HG03139 (cell line): ENCODE data around the gene SUOX.
"Not testable (repeated sequence)": the region's sequence is repeated elsewhere in the genome, so short reads cannot be mapped to it uniquely, and the experiment has no call there.

Experiments
- ATAC-seq: cut with Tn5 transposase; IDR thresholded peaks from one replicate; pipeline ENCODE4 v1.9.1; 2021; ENCODE audit not compliant: unreplicated experiment

Gene SUOX

GRCh38 chr12:55996715-55997534 lies at the start of gene SUOX:
Gene SUOX, plus strand, starts transcription at chr12:55997276. Its CDS starts 4,946 bp downstream, at chr12:56002222.
- ATAC-seq: peak; percentile 95

DNA sequence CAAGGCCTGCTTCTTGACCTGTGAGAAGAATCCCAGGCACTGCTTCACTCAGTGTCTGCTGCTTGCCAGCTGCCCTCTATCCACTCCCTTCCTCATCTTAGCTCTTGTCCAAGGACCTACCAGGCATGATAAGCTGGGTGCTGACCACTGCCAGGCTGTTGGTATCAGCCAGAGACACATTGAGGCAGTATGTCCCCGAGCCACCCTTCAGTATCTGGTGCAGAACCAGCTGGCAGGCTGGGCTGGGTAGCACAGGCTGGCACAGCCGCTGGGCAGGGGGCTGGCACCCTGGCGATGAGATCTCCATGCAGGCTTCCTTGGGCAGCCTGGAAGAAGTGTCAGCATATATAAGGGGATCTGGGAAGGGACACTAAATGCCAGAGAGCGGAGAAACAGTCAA lies 41.7 kb upstream of the SUOX start:
- ATAC-seq: no peak

DNA sequence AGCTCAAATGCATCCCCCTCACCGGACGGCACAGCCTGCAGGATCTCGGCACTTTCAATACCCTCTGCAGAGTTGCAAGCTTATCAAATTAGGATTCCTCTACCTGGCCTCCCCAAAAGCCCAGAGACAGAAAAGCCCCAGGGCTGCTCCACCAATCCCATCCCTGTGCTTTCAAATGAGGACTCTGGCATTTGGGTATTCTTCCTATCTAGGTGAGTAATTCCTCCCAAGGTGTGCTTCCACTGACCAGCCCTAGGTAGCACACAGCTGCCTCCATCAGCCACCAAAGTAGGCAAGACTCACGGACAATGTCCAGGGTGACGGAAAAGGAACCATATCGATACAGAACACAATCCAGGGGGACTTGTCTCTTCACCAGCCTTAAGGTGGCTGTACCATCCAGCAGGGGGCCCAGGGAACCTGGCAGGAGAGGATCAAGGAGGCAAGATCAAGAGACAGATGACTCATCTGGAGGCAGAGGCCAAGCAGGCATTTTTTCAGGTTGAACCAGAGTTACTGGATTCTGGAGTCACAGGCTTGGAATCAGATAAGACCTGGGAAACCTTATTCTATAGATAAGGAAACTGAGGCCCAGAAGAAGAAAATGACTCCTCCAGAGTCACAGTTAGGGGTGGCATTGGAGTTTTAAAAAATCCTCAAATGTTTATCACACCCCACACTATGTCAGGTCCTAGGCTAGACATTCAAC lies 41.1 kb upstream of the SUOX start:
- no peak for ATAC-seq

DNA sequence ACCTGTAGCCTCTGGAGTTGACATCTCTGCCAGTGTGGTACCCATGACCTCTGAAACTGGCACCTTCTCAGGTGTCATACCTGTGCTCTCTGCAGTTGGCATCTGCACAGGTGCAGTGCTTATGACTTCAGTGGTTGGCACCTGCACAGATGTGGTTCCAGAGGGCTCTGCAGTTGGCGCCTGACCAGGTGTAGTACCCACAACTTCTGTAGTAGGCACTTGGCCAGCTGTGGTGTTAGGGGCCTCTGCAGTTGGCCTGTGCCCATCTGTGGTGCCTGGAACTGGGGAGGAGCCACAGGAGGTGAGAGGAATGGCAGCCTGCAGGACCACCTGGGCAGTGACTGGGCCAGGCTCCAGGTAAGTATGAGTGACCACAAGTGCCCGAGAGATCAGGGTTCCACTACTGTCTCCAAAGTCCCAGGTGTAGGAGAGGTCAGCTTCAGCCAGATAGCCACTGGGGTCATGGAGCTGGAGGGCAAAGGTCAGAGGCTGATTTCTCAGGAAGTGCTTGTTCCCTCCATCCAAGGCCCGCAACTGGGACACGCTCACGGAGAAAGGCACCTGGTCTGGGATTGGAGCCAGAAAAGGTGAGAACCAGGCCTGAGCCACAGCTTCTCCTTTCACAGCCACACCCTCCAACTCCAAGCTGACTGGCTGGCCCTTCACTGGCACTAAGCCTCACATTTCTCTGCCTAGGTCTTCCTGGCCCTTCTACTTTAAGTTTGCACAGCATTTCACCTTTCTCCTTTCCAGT lies 39.8 kb upstream of the SUOX start:
- ATAC-seq: no peak

DNA sequence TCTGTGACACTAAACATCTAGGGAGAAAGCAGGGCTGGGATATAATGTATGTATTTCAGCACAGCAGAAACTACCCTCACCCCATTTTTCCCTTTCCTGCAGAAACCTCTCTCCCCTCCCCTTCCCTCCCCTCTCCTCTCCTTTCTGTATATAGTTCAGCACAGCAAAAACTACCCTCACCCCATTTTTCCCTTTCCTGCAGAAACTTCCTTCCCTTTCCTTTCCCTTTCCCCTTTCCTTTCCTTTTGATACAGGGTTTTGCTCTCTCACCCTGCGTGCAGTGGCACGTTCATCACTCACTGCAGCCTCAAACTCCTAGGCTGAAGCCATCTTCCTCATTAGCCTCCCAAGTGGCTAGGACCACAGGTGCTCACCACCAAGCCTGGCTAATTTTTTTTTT lies 33.3 kb upstream of the SUOX start:
- ATAC-seq: no peak

DNA sequence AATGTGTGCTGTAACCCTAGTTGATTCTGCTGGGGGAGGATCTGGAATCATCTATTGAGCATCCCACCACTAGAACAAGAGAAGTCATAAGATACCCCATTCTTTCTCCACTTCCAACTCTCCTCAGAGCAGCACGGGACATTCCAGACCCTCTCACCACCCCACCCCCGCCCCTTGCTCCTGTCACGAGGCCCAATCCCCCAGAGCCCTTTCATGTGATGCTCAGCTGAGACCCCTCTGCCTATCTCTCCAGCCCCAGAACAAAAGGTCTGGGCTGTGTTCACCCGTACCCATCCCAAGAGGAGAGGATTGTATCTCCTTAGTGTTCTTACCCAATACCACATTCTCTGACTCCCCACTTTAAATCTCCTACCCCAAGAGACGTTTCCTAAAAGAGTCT lies 31.8 kb upstream of the SUOX start:
- ATAC-seq: no peak

GRCh38 chr12:55965941-55966407 lies 31.1 kb upstream of the SUOX start, which contains the start of gene PMEL:
Gene PMEL, minus strand, starts transcription at chr12:55966042. Its CDS starts 31 bp downstream, at chr12:55966011.
- ATAC-seq: no peak

GRCh38 chr12:55966408-55967281 lies 30.4 kb upstream of the SUOX start, which contains the start of gene CDK2:
Gene CDK2, plus strand, starts transcription at chr12:55966830. Its CDS starts 179 bp downstream, at chr12:55967009.
- ATAC-seq: peak; percentile 96

DNA sequence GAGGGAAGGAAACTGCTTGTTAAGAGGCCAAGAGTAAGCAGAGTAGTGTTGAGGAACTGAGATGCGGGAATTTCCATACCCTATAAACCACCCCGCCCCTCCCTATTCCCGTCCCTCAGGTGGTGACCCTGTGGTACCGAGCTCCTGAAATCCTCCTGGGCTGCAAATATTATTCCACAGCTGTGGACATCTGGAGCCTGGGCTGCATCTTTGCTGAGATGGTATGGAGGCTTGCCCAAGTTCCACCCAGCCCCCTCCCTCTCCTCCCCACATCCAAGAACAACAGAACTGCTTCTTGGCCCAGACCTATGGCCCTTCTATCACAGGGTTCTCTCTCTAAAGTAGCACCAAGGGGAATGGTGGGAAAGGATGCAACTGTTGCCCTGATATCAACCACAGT lies 27.7 kb upstream of the SUOX start:
- no peak for ATAC-seq

GRCh38 chr12:55970775-55971174 lies 26.3 kb upstream of the SUOX start:
- no peak for ATAC-seq

- ATAC-seq: no peak
These were observed 25.0 kb upstream of the SUOX start for GRCh38 chr12:55972042-55972441.

DNA sequence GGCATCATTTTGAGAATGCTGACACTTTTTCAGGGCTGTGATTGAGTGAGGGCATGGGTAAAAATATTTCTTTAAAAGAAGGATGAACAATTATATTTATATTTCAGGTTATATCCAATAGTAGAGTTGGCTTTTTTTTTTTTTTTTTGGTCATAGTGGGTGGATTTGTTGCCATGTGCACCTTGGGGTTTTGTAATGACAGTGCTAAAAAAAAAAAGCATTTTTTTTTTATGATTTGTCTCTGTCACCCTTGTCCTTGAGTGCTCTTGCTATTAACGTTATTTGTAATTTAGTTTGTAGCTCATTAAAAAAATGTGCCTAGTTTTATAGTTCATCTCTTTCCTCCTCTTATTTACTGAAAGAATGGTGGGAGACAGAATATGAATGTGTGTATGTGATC lies 24.6 kb upstream of the SUOX start:
- no peak for ATAC-seq

GRCh38 chr12:55972911-55973598 lies 24.0 kb upstream of the SUOX start:
- no peak for ATAC-seq

GRCh38 chr12:55973599-55974307 lies 23.3 kb upstream of the SUOX start, which contains the start of gene RAB5B:
Gene RAB5B, plus strand, starts transcription at chr12:55974078. Its CDS starts 12,883 bp downstream, at chr12:55986961.
- peak; percentile 92 for ATAC-seq

GRCh38 chr12:55974308-55974730 lies 22.8 kb upstream of the SUOX start:
- ATAC-seq: peak; percentile 17

DNA sequence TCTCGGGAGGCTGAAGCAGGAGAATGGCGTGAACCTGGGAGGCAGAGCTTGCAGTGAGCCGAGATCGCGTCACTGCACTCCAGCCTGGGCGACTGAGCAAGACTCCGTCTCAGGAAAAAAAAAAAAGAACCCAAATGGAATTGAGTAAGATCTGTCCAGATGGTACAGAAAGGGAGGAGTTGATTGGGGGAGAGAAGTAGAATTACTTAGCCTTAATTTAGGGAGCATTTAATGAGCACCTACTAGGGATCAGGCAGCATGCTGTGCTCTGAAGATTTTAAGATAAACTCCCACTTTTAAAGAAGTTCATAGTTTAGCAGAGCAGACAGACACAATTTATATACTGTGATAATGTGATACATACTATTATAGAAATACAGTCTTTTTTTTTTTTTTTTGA lies 18.7 kb upstream of the SUOX start:
- no peak for ATAC-seq

DNA sequence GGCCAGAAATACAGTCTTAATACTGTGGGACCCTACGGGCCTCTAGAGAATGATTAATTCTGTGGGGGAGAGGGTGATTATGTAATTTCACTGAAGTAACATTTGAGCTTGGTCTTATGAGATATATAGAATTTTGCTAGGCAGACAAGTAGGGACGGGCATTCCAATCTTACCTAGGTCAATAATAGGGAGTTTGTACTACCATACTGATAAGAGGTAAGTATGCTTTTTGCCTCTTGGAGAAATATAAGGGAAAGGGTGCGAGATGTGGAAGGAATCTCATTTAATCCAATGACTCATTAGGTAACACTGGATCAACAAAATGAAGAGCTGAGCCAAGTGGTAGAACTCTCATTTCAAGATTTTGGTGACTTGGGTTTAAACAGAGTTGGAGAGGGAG lies 18.0 kb upstream of the SUOX start:
- no peak for ATAC-seq

GRCh38 chr12:55981882-55982281 lies 15.2 kb upstream of the SUOX start:
- not testable (repeated sequence) for ATAC-seq
